ENCODE data around the gene MAP1LC3B2.

DNA sequence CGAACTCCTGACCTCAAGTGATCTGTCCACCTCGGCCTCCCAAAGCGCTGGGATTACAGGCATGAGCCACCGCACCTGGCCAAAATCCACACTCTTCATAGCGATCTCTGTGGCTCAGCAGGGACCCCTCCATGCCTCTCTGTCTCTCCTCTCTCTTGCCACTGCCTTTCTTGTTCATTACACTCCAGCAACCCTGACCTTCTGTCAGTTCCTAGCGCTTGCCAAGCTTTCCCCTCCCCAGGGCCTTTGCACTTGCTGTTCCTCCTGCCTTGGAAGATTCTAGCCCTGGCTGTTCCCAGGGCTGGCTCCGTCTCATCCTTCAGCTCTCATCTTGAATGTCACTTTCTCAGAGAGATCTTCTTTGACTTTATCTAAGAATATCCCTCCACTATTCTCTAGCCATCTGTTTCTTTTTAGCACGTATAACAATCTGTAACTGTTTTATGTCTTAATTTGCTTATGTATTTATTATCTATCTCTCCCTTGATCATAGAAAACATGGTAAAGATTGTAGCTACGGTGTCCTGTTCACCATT lies 38.9 kb upstream of the MAP1LC3B2 start:
- TF ChIP-seq, protein P1, sequence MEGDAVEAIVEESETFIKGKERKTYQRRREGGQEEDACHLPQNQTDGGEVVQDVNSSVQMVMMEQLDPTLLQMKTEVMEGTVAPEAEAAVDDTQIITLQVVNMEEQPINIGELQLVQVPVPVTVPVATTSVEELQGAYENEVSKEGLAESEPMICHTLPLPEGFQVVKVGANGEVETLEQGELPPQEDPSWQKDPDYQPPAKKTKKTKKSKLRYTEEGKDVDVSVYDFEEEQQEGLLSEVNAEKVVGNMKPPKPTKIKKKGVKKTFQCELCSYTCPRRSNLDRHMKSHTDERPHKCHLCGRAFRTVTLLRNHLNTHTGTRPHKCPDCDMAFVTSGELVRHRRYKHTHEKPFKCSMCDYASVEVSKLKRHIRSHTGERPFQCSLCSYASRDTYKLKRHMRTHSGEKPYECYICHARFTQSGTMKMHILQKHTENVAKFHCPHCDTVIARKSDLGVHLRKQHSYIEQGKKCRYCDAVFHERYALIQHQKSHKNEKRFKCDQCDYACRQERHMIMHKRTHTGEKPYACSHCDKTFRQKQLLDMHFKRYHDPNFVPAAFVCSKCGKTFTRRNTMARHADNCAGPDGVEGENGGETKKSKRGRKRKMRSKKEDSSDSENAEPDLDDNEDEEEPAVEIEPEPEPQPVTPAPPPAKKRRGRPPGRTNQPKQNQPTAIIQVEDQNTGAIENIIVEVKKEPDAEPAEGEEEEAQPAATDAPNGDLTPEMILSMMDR (conservative IDR thresholded peaks at IDR 0.05 in 1 of 2, IDR thresholded peaks at IDR 0.05 in 1 of 2; ENCODE audit: extremely low read depth in 1 of 2, insufficient read depth in 1 of 2, low read depth in 1 of 2, low read length in 2 of 2): no peak
- no peak for TF ChIP-seq EZH2 (IDR thresholded peaks at IDR 0.05; ENCODE audit: borderline replicate concordance, low read length)
